NCI-H748 treated with DMSO at 0.1 percent for 48 hours (cell line): ENCODE data around the gene QRSL1.
"Not testable (repeated sequence)": the region's sequence is repeated elsewhere in the genome, so short reads cannot be mapped to it uniquely, and the experiment has no call there.

ENCODE experiments used
- DNase-seq: peaks from one replicate; lab custom pipeline; 2025; lab: John Stamatoyannopoulos, UW

QRSL1 gene

DNA sequence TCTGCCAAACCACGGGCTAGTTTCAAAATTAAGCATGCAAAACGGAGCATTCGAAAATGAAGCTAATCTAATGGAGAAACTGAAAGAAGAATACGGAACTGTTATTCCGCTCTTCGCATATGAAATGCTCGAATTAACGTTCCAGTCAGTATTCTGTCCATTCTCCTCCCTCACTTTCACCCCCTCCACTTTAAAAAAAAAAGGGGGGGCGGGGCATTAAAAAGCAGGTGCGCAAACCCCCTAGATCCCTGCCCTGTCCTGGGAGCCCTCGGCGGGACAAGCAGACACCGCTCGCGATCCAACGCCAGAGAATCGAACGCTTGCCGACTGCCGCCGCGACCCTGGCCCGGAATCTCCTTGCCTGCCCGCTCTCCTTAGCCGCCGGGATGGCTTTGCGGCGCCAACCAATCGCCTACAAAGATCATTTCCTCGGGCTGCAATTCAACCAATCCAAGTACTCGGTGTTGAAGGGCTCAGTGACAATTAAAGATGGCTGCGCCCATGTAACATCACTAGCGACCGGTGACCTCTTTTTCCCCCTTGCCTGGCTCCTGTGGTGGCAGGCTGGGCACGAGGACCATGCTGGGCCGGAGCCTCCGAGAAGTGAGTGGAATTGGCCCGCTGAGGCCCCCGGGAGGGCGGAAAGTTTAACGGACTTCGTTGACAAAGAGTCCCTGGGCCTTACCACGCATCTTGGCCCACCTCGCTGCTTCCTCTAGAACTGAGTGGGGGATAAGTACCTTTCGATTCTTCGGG lies at the start of gene QRSL1, which contains the start of gene RTN4IP1:
QRSL1 (plus strand) TSS at position 476 of the 756 bp plus-strand sequence; CDS start at position 580, 104 bp downstream.
RTN4IP1 (minus strand) TSS at position 396 of the 756 bp plus-strand sequence. CDS start 477 bp downstream, outside the sequence.
- DNase-seq, result peak; percentile 91

- DNase-seq, result no peak
Observed at GRCh38 chr6:106581468-106581867, 47.9 kb upstream of the QRSL1 start.

DNA sequence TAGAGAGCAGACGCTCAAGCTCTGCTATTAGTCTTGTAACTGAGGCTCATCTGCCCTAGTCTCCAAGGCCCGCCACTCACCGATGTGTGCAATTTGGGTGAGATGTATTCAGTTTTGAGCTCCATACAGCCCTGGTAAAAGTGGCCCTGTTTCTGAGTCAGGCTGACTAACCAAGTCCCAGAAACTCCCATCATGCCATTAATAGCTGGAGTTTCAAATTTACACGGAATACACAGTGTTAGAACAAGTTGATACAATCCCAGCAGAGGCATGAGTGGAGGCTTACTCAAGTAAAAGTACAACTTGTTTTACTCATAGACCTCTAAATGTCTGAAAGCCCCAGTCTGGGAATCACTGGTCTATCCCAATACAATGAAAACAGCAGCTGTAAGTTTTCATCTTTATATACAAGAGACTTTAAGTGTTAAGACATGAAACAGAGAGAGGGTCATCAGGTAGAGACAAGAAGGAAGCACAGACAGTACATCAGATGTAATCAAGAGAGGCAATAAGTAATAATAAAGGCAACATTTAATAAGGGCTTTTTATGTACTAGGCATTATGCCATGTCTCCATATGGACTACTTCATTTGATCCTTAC lies 42.5 kb upstream of the QRSL1 start:
- DNase-seq, result no peak

- DNase-seq, result not testable (repeated sequence)
Observed at GRCh38 chr6:106588937-106589336, 40.4 kb upstream of the QRSL1 start.

DNA sequence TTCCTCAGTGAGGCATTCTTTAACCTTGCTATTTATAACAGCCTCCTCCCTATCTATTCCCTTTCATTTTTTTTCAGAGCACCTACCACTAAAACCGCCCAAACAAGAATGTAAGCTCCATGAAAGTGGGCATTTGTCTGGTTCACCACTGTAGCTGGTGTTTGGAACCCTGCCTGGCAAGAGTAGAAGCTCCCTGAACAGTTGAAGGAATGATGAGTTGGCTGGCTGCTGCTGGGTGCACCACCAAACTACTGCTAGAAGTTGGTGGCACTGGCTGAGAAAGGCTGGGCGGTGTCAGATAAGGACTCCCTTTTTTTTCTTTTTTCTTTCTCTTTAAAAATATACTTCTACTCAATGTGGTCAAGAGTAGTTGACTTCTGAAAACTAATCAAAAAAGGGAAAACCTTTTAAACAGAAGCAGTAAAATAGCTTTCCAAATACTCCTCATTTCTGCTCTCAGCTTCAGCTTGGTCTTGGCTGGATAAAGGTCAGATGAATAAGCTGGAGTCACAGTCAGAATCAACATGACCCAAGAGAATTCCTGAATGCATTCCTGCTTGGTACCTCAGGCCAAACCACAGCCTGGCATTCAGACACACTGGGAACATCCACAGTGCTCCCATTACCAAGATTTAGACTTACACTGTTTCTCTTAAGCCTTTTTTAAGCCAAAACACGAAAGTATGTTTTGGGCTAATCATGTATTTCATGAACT lies 38.1 kb upstream of the QRSL1 start:
- DNase-seq, result no peak

GRCh38 chr6:106599440-106599839 lies 29.9 kb upstream of the QRSL1 start:
- DNase-seq, result no peak

GRCh38 chr6:106600329-106600728 lies 29.0 kb upstream of the QRSL1 start:
- no peak for DNase-seq

DNA sequence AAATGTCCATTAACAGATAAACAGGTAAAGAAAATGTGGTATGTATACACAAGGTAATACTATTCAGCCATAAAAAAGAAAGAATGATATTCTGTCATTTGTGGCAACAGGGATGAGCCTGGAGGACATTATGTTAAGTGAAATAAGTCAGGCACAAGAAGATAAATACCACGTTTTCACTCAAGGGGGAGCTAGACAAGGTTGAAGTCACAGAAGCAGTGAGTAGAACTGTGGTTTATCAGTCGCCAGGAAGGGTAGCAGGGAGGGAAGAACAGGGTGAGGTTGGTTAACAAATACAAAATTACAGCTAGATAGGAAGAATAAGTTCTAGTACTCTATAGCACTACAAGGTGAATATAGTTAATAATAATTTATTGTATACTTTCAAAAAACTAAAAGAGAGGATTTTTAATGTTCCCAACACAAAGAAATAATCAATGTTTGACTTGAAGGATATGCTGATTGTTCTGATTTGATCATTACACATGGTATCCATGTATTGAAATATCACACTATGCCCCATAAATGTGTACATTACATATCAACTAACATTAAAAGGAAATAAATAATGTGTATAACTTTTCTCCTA lies 21.2 kb upstream of the QRSL1 start:
- DNase-seq, result peak; percentile 77

- DNase-seq, result no peak
Observed at GRCh38 chr6:106609699-106610098, 19.7 kb upstream of the QRSL1 start.

DNA sequence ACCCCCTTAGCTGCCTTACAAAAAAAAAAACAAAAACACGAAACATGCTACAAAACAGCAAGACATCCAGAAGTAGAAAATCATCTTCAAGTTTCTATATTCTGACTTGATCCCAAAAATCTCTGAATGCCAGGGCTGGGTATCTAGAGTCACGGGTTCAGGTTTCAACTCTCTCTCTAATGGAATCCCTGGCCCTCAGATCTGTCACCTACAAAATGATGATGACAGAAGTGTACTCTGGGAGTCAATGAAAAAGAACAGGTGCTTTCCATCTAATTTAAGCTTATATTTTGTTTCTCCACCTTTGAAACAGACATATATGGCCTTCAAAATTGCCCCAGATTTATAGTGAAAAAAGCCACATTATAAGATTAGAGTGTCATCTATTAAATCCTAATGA lies 18.3 kb upstream of the QRSL1 start:
- DNase-seq, result no peak

DNA sequence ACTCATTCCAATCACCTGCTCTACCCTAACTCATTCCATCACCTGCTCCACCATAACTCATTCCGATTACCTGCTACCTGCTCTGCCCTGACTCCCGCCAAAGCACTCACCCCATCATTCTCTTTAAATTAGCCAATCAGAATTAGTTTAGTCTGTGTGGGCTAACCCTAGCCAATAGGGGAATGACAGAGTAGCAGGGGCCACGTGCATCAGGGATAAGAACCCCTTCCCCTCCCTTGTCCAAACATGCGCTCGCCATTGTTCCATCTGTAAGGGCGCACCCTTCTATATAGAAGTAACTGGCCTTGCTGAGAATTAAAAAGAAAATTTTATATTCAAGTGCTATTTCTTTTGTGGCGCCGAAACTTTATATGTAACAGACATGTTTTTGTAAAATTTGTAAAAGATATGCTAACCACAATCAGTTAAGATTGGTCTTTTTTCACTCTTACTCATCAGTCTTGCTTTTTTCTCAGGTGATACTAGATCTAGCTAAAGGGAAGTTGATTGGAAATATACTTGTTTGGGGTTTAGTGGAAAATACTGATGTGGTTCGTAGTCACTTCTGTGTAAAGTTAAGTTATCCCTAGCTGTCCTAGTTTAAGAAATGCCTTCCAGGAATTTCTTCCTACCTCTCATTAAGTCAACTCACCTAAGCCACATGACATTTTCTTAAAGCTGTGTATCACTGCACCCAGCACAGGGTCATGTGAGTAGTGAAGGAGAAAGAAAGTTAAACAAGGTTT lies 16.5 kb upstream of the QRSL1 start:
- DNase-seq, result no peak

DNA sequence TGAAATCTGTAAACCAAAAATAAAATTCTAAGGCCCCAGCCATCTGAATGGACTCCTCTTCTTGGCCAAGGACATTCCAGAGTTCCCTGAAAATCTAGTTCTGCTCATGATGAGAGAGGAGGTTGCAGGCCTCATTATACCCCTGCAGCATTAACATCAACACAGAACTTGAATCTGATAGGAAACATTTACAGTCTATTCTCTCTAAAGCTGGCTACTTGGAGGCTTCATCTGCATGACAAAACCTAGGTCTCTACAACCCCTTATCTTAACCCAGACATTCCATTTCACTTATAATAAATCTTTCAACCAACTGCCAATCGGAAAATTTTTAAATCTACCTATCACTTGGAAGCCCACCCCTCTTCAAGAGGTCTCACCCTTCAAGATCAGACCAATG lies 15.8 kb upstream of the QRSL1 start:
- no peak for DNase-seq

GRCh38 chr6:106614166-106614565 lies 15.2 kb upstream of the QRSL1 start:
- no peak for DNase-seq

- DNase-seq, result no peak
Observed at GRCh38 chr6:106614592-106615257, 14.7 kb upstream of the QRSL1 start.

DNA sequence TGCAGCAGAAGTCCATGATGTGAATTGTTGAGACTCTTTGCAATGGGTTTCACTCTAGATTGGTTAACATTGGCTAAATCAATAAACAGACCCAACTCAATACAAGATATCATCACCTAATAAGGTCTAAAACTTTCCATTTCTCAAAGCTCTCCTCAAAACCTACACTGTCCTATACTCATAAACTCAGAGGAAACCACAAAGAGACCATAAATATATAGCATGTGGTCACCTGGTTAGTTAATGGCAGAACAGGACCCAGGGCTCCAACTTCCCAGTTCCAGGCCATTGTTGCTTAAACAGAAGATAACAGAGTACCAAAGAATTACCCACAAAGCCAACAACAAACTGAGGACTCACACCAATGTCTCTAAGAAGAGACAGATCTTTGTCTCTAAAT lies 12.1 kb upstream of the QRSL1 start:
- no peak for DNase-seq

GRCh38 chr6:106617857-106618256 lies 11.5 kb upstream of the QRSL1 start:
- DNase-seq, result no peak

GRCh38 chr6:106618324-106618723 lies 11.1 kb upstream of the QRSL1 start:
- no peak for DNase-seq

GRCh38 chr6:106619223-106619622 lies 10.2 kb upstream of the QRSL1 start:
- DNase-seq, result no peak

DNA sequence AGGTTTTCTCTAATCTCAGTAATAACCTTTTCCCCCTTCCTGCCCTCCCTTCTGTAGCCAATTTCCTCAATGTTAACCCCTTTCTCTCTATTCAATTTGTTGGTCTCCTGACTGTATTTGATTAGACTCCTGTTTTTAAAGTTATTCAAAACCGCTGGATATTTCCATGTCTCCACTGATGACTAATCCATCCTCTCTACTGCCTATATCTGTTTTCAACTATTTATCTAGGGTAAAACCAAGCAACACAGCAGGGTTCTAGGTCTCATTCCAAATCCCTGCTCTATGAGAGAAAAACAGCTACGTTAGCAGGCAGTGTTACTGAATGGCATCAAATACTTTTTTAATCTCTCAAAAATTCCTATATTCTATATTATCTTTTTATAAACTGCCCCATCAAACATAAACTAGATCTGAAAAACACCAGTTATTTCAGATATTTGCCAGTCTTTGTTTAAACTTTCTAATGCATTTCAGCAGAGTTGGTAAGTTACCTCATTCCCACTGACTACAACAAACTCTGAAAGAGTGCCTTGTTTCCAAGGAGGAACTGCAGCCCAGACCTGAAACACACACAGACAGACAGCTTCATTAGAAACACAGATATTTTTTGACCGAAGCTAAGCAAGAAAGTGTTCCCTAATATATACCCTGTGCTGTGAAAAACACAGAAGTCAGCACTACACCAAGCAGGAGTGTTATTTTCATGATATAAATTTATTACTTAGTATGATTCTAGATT lies 8.3 kb upstream of the QRSL1 start:
- no peak for DNase-seq

DNA sequence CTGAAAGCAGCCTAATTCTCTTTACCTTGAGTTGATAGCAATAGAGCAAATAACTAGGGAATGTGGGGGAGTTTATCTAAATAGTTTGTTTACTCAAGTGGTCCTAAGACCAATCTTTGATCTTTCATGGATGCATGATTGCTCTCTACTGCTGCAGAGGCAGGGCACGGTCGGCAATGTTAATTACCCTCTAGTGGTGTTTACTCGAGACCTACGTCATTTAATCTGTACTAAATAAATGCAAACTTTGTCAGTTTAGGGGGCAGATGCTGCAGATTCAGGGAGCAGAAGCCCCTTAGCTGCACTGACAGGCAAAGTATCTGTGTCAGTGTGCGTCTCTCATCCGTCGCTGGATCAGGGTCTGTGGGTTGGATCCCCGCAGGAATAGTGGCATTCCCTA lies 7.0 kb upstream of the QRSL1 start:
- DNase-seq, result no peak

GRCh38 chr6:106623039-106623438 lies 6.3 kb upstream of the QRSL1 start:
- no peak for DNase-seq
